ENCODE measurements around the gene LCMT1. TPM values are rescaled to one million over a fixed set of nuclear protein-coding genes. Genes with fewer than 3 reads are reported as not detected.
"Not testable (repeated sequence)": the region's sequence is repeated elsewhere in the genome, so short reads cannot be mapped to it uniquely, and the experiment has no call there.

LCMT1 gene
- total RNA-seq, 2 experiments from 2014 or later: 37.1 to 40.7 TPM

DNA sequence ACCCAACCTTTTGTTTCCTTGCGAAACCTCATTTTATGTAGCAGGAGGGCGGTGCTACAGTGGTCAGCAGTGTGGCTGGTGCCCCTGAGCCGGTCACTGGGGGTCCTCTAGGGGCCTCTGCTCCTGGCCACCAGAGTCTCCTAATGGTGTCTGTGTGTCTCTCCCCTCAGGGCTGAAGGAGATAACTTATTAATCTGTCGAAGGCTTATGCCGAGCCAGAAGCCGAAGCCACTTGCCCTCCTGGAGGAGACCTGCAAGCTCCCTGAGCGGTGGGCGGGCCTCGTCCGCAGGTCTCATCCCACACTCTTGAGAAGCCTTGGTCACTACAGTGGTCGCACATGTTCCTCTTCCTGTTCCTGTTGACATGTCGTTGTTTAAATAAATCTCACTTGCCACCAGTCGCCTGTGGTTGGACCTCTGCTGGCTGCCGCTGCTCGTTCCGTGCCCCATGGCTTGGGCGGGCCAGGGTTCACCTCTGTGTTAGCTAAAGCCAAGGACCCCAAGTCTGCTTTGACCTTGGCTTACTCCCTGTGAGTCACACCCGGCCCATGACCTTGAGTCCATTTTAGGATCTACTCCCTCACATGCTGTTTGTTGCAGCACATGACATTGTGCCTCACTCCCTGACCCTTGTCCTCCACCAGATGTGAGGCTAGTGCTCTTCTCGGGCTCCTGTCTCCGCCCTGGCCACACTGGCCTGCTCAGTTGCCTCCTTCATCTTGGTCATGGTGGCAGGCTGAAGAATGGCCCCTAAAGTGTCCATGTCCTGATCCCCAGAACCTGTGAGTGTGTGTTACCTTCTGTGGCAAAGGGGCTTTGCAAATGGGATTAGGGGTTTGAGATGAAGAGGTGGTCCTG lies 66.5 kb downstream of the LCMT1 start:
- intact Hi-C loops (cut with micrococcal nuclease): no loop called here
- H3K27me3 Mint-ChIP-seq: no peaks in the 10 kb centered on the region
- TF ChIP-seq, protein P1, sequence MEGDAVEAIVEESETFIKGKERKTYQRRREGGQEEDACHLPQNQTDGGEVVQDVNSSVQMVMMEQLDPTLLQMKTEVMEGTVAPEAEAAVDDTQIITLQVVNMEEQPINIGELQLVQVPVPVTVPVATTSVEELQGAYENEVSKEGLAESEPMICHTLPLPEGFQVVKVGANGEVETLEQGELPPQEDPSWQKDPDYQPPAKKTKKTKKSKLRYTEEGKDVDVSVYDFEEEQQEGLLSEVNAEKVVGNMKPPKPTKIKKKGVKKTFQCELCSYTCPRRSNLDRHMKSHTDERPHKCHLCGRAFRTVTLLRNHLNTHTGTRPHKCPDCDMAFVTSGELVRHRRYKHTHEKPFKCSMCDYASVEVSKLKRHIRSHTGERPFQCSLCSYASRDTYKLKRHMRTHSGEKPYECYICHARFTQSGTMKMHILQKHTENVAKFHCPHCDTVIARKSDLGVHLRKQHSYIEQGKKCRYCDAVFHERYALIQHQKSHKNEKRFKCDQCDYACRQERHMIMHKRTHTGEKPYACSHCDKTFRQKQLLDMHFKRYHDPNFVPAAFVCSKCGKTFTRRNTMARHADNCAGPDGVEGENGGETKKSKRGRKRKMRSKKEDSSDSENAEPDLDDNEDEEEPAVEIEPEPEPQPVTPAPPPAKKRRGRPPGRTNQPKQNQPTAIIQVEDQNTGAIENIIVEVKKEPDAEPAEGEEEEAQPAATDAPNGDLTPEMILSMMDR (IDR thresholded peaks at IDR 0.05): no peak
- DNase-seq (no peak), ATAC-seq (no peak)
- CTCF ChIA-PET: no interaction called here
- POLR2A ChIA-PET: no interaction called here
- H3K4me1 Mint-ChIP-seq (ENCODE audit: low read depth): peaks cover 6% of the 10 kb centered on the region
- no peaks in the 10 kb centered on the region for H3K9me3 Mint-ChIP-seq
- no peak overlapping the region for H3K27ac Mint-ChIP-seq
- no peak overlapping the region for H3K4me3 Mint-ChIP-seq
- peaks cover 3% of the 10 kb centered on the region for H3K36me3 Mint-ChIP-seq (ENCODE audit: low read depth)

DNA sequence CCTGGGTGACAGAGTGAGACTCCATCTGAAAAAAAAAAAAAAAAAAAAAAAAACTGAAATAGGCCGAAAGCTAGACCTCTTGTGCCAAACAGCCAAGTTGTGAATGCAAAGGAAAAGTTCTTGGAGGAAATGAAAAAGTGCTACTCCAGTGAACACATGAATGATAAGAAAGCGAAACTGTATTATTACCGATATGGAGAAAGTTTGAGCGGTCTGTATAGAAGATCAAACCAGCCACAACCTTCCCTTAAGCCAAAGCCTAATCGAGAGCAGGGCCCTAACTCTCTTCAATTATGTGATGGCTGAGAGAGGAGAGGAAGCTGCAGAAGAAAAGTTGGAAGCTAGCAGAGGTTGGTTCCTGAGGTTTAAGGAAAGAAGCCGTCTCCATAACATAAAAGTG lies 69.7 kb downstream of the LCMT1 start:
- H3K4me1 Mint-ChIP-seq (ENCODE audit: low read depth); intact Hi-C loops (cut with micrococcal nuclease); H3K27ac Mint-ChIP-seq; ATAC-seq; H3K36me3 Mint-ChIP-seq (ENCODE audit: low read depth); H3K4me3 Mint-ChIP-seq; DNase-seq; POLR2A ChIA-PET; H3K9me3 Mint-ChIP-seq; H3K27me3 Mint-ChIP-seq: not testable (repeated sequence)
- CTCF ChIA-PET: interaction anchor here (0.7 kb wide), 1 partner anchor 9 kb away, joined by 3 read pairs; no protein-coding TSS in a partner anchor

DNA sequence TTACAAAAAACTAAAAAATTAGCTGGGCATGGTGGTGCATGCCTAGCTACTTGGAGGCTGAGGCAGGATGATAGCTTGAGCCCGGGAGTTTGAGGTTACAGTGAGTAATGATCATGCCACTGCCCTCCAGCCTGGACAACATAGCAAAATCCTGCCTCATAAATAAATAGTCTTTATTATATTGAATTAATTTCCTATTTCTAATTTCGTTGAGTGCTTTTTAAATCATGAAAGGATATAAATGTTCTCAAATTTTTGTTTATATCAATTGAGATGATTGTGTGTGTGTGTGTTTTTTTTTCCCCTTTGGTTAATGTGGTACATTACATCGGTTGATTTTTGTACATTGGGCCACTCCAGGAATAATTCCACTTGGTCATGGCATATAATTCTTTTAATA lies 73.2 kb downstream of the LCMT1 start:
- H3K27ac Mint-ChIP-seq: no peak overlapping the region

DNA sequence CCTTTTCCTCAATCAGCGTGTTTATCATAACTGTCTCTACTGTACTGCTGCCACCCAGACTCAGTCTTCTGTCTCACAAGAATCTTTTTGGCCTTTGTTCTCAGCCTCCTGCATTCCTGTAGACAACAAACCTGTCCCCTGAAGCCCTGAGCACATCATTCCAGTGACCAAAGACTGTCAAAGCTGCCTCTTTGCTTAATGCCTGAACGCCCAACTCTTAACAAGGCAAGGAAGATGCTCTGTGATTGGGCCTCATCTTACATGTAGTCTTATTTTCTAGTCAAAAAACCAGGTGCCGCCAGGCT lies 75.9 kb downstream of the LCMT1 start:
- Mint-ChIP-seq H3K27me3 (no peaks in the 10 kb centered on the region), H3K9me3 (no peaks in the 10 kb centered on the region), H3K36me3 (ENCODE audit: low read depth) (no peaks in the 10 kb centered on the region), H3K4me1 (ENCODE audit: low read depth) (no peaks in the 10 kb centered on the region), H3K4me3 (no peak overlapping the region), H3K27ac (no peak overlapping the region)
- DNase-seq (no peak), ATAC-seq (no peak)
- POLR2A ChIA-PET: no interaction called here
- CTCF ChIA-PET: interaction anchor here (1.7 kb wide), 1 partner anchor 8 kb away, joined by 5 read pairs; no protein-coding TSS in a partner anchor
- intact Hi-C loops (cut with micrococcal nuclease): no loop called here
- TF ChIP-seq, protein P1 (IDR thresholded peaks at IDR 0.05): no peak

More for the DNA sequence above, 73.2 kb downstream of the LCMT1 start:
- peaks cover 6% of the 10 kb centered on the region for H3K4me1 Mint-ChIP-seq (ENCODE audit: low read depth)
- ChIA-PET CTCF (no interaction called here), POLR2A (no interaction called here)
- H3K4me3 Mint-ChIP-seq: no peak overlapping the region
- intact Hi-C loops (cut with micrococcal nuclease): no loop called here
- TF ChIP-seq, protein P1 (IDR thresholded peaks at IDR 0.05): no peak
- H3K9me3 Mint-ChIP-seq: no peaks in the 10 kb centered on the region
- ATAC-seq (no peak), DNase-seq (no peak)
- H3K36me3 Mint-ChIP-seq (ENCODE audit: low read depth): no peaks in the 10 kb centered on the region
- no peaks in the 10 kb centered on the region for H3K27me3 Mint-ChIP-seq

DNA sequence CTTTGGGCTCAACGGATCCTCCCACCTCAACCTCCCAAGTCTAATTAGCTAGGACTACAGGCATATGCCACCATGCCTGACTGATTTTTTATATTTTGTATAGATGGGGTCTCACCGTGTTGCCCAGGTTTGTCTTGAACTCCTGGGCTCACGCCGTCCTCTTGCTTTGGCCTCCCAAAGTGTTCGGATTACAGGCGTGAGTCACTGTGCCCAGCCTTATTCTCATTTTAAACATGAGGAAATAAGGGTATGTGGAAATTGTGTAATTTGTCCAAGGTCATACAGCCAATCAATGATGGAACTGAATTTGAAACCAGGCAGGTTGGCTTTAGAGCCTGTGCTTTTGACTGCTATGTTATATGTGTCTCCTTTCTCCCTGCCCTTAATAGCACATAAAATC lies 77.8 kb downstream of the LCMT1 start:
- H3K36me3 Mint-ChIP-seq (ENCODE audit: low read depth): no peaks in the 10 kb centered on the region
- intact Hi-C loops (cut with micrococcal nuclease): no loop called here
- POLR2A ChIA-PET: no interaction called here
- ATAC-seq (no peak), DNase-seq (no peak)
- no peaks in the 10 kb centered on the region for H3K27me3 Mint-ChIP-seq
- CTCF ChIA-PET: no interaction called here
- H3K4me1 Mint-ChIP-seq (ENCODE audit: low read depth): no peaks in the 10 kb centered on the region
- no peak overlapping the region for H3K4me3 Mint-ChIP-seq
- H3K9me3 Mint-ChIP-seq: no peaks in the 10 kb centered on the region
- TF ChIP-seq, protein P1 (IDR thresholded peaks at IDR 0.05): no peak
- H3K27ac Mint-ChIP-seq: no peak overlapping the region

Data from activated CD8-positive, alpha-beta T cell treated with anti-CD3 and anti-CD28 coated beads for 36 hours (primary cell).